Naive thymus-derived CD4-positive, alpha-beta T cell (primary cell): ENCODE data around the gene STUM. TPM values are rescaled to one million over a fixed set of nuclear protein-coding genes. Genes with fewer than 3 reads are reported as not detected.
"Not testable (repeated sequence)": the region's sequence is repeated elsewhere in the genome, so short reads cannot be mapped to it uniquely, and the experiment has no call there.

ENCODE experiments used
- ATAC-seq: fragments of 150-1000 bp; cut with Tn5 transposase; 2 replicates; pipeline ENCODE4 v1.10.0; 2021; ENCODE audit warnings: mild to moderate bottlenecking, moderate library complexity
- CTCF ChIA-PET: fragments of 350-600 bp; sonication (Branson Sonifier 250); formaldehyde crosslinking; loops from one replicate; lab custom pipeline; 2021; ENCODE audit warnings: antibody characterized with exemption; lab: Charles Lee
- POLR2A ChIA-PET: fragments of 350-600 bp; sonication (Branson Sonifier 250); formaldehyde crosslinking; loops from one replicate; lab custom pipeline; 2021; ENCODE audit warnings: antibody characterized with exemption, inconsistent platforms; lab: Charles Lee
- DNase-seq, 9 donors: peaks; one replicate each; pipeline versions ENCODE4 v3.0.0 to v3.0.0-alpha.2; 2020 to 2022; ENCODE audit warnings: mixed read lengths in 1 of 9
- H3K27ac ChIP-seq: one replicate; pipeline ENCODE4 v1.7.0; 2013; ENCODE audit warnings: mild to moderate bottlenecking, low read depth, low read length, moderate library complexity
- H3K27me3 ChIP-seq, 2 donors: one replicate each; pipeline ENCODE4 v1.7.0; 2013; ENCODE audit warnings: low read length in 2 of 2, mild to moderate bottlenecking in 2 of 2, moderate library complexity in 2 of 2; ENCODE audit not compliant: control insufficient read depth in 2 of 2, insufficient read depth in 2 of 2
- H3K36me3 ChIP-seq, 3 experiments: 1 replicate in 2 of 3; 2 replicates in 1 of 3; pipeline ENCODE4 v1.7.0; 2013; ENCODE audit warnings: low read length in 3 of 3, mild to moderate bottlenecking in 3 of 3, moderate library complexity in 1 of 3; ENCODE audit not compliant: insufficient read depth in 3 of 3, control insufficient read depth in 2 of 3
- H3K4me1 ChIP-seq, 2 donors: one replicate each; pipeline ENCODE4 v1.7.0; 2013; ENCODE audit warnings: low read length in 2 of 2, mild to moderate bottlenecking in 2 of 2, moderate library complexity in 1 of 2; ENCODE audit not compliant: control insufficient read depth in 2 of 2, insufficient read depth in 2 of 2
- H3K4me3 ChIP-seq: 2 replicates; pipeline ENCODE4 v1.7.0; 2013; ENCODE audit warnings: mild to moderate bottlenecking, low read length
- H3K9me3 ChIP-seq, 3 experiments: 1 replicate in 2 of 3; 2 replicates in 1 of 3; pipeline ENCODE4 v1.7.0; 2013; ENCODE audit warnings: low read length in 3 of 3; ENCODE audit not compliant: control insufficient read depth in 2 of 3
- H3K27ac Mint-ChIP-seq, 9 donors: one replicate each; pipeline ENCODE4 v1.8.0; 2020 to 2022; ENCODE audit warnings: mixed read lengths in 9 of 9, mild to moderate bottlenecking in 8 of 9, moderate library complexity in 5 of 9, inconsistent platforms in 2 of 9
- H3K27me3 Mint-ChIP-seq, 5 donors: one replicate each; pipeline ENCODE4 v1.8.0; 2021 to 2022; ENCODE audit warnings: mixed read lengths in 5 of 5, mild to moderate bottlenecking in 1 of 5
- H3K36me3 Mint-ChIP-seq, 5 donors: one replicate each; pipeline ENCODE4 v1.8.0; 2020 to 2022; ENCODE audit warnings: mixed read lengths in 5 of 5, mild to moderate bottlenecking in 3 of 5, inconsistent platforms in 1 of 5
- H3K4me1 Mint-ChIP-seq, 7 donors: one replicate each; pipeline ENCODE4 v1.8.0; 2020 to 2022; ENCODE audit warnings: mixed read lengths in 7 of 7, mild to moderate bottlenecking in 3 of 7, inconsistent platforms in 1 of 7
- H3K4me3 Mint-ChIP-seq, 10 donors: one replicate each; pipeline ENCODE4 v1.8.0; 2020 to 2022; ENCODE audit warnings: mild to moderate bottlenecking in 10 of 10, mixed read lengths in 10 of 10, moderate library complexity in 6 of 10, inconsistent platforms in 2 of 10
- H3K9me3 Mint-ChIP-seq, 11 donors: one replicate each; pipeline ENCODE4 v1.8.0; 2020 to 2022; ENCODE audit warnings: mixed read lengths in 11 of 11, mild to moderate bottlenecking in 4 of 11, inconsistent platforms in 1 of 11, moderate library complexity in 1 of 11
- intact Hi-C, 2 donors: fragments of 100-400 bp; cut with micrococcal nuclease; formaldehyde crosslinking; loops; one replicate each; pipeline ENCODE4 v1.15.1; 2023
- polyA plus RNA-seq, 2 donors: library from polyadenylated mRNA; unstranded; fragments of 300-500 nt; fragmentation: Illumina TruSeq; gene quantifications; one replicate each; pipeline ENCODE4 v1.2.3, GENCODE V29; 2021
- total RNA-seq, 6 experiments: library from RNA in 5 of 6; stranded (reverse) in 5 of 6; gene quantifications; 1 replicate in 5 of 6; 2 replicates in 1 of 6; pipeline ENCODE4 v1.2.3 and lab custom pipeline; 2021 to 2026

STUM gene
- total and polyA plus RNA-seq, 7 experiments from 2014 or later = not detected

- H3K9me3 Mint-ChIP-seq, H3K4me1 ChIP-seq, H3K9me3 ChIP-seq, H3K27me3 Mint-ChIP-seq, H3K27me3 ChIP-seq, H3K4me3 ChIP-seq, H3K36me3 Mint-ChIP-seq, DNase-seq, H3K36me3 ChIP-seq, H3K27ac ChIP-seq, H3K4me3 Mint-ChIP-seq, ATAC-seq, H3K4me1 Mint-ChIP-seq, intact Hi-C loops, CTCF ChIA-PET, POLR2A ChIA-PET: not testable (repeated sequence)
- H3K27ac Mint-ChIP-seq = peak overlapping the region in 1 of 9 donors; percentile 38
Observed at GRCh38 chr1:226611980-226612379, 63.4 kb downstream of the STUM start.

DNA sequence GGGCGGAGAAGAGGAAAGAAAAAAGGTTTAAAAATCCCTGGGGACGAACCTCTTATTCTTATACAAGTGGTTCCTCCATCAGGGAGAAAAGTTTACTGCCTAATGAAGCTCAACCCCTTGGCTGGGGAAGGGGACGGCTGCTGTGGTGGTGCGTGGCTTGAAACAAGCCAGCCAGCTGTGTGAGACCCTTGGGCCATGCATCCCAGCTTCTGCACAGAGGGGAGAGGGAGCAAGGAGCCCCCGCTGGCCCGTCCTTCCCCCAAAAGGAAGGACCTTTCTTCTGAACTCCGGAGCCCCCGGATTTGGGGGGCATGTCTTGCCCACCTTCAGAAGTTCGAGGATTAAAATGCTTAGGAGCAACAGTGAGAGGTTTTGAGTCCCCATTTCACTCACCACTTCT is 67.3 kb downstream of the STUM start:
- CTCF ChIA-PET = no interaction called here
- Mint-ChIP-seq H3K9me3 (no peaks in the 10 kb centered on the region), H3K4me3 (no peak overlapping the region), H3K27me3 (peaks cover 0 to 9% (median 0%) of the 10 kb centered on the region in 5 donors), H3K27ac (peak overlapping the region in 1 of 9 donors; percentile 60), H3K4me1 (no peaks in the 10 kb centered on the region), H3K36me3 (peaks cover 0 to 4% (median 0%) of the 10 kb centered on the region in 5 donors)
- no peaks in the 10 kb centered on the region for H3K36me3 ChIP-seq
- H3K27ac ChIP-seq = no peak overlapping the region
- no peaks in the 10 kb centered on the region for H3K4me1 ChIP-seq
- DNase-seq = no peak
- H3K4me3 ChIP-seq = no peak overlapping the region
- no peak for ATAC-seq
- intact Hi-C loops = no loop called here
- no peaks in the 10 kb centered on the region for H3K9me3 ChIP-seq
- no peaks in the 10 kb centered on the region for H3K27me3 ChIP-seq
- POLR2A ChIA-PET = no interaction called here

- ChIA-PET CTCF (no interaction called here), POLR2A (no interaction called here)
- Histone ChIP-seq H3K27ac (no peak overlapping the region), H3K4me1 (no peaks in the 10 kb centered on the region), H3K36me3 (no peaks in the 10 kb centered on the region), H3K4me3 (no peak overlapping the region), H3K9me3 (no peaks in the 10 kb centered on the region), H3K27me3 (no peaks in the 10 kb centered on the region)
- Mint-ChIP-seq H3K4me3 (no peak overlapping the region), H3K9me3 (peaks cover 0 to 2% (median 0%) of the 10 kb centered on the region in 11 donors), H3K27ac (no peak overlapping the region), H3K27me3 (peaks cover 0 to 14% (median 0%) of the 10 kb centered on the region in 5 donors), H3K36me3 (peaks cover 0 to 4% (median 0%) of the 10 kb centered on the region in 5 donors), H3K4me1 (no peaks in the 10 kb centered on the region)
- intact Hi-C loops = no loop called here
- ATAC-seq (no peak), DNase-seq (no peak)
Observed at GRCh38 chr1:226616636-226617035, 68.1 kb downstream of the STUM start.

DNA sequence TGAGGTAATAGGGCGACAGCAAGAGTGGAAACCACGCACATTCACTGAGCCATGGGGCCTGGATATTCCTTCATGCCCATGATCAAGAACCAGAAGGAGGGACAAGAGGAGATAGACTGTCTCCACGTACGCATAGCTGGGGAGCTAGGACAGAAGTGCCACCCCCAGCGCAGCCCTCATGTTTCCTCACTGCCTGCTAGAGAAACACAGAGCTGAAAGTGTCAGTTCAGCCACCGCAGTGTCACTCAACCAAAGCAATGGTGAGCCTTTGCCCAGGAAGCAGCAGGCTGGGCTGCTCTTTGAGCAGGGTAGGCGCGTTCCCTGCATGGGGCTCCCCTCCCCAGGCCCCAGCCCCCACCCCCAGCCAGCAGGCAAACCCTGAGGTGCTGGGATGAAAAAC is 68.5 kb downstream of the STUM start:
- Mint-ChIP-seq H3K9me3 (peaks cover 0 to 2% (median 0%) of the 10 kb centered on the region in 11 donors), H3K27ac (no peak overlapping the region), H3K4me3 (no peak overlapping the region), H3K27me3 (peaks cover 0 to 17% (median 0%) of the 10 kb centered on the region in 5 donors), H3K36me3 (peaks cover 0 to 4% (median 0%) of the 10 kb centered on the region in 5 donors), H3K4me1 (no peaks in the 10 kb centered on the region)
- CTCF ChIA-PET = no interaction called here
- Histone ChIP-seq H3K9me3 (no peaks in the 10 kb centered on the region), H3K27ac (no peak overlapping the region), H3K4me1 (no peaks in the 10 kb centered on the region), H3K36me3 (no peaks in the 10 kb centered on the region), H3K27me3 (no peaks in the 10 kb centered on the region), H3K4me3 (no peak overlapping the region)
- intact Hi-C loops = no loop called here
- no peak for ATAC-seq
- POLR2A ChIA-PET = no interaction called here
- DNase-seq = no peak

DNA sequence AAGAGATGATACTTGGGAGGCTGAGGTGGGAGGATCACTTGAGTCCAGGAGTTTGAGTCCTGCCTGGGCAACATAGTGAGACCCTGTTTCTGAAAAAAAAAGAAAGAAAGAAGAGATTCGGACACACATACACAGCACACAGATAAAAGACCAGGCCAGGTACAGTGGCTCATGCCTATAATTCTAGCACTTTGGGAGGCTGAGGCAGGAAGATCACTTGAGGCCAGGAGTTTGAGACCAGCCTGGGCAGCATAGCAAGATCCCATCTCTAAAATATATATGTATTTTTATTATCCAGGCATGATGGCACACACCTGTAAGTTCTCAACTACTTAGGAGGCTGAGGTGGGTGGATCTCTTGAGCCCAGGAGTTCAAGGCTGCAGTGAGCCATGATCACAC is 69.2 kb downstream of the STUM start:
- intact Hi-C loops, CTCF ChIA-PET, H3K36me3 ChIP-seq, H3K4me3 Mint-ChIP-seq, H3K9me3 Mint-ChIP-seq, H3K4me1 Mint-ChIP-seq, DNase-seq, H3K27ac ChIP-seq, POLR2A ChIA-PET, ATAC-seq, H3K4me1 ChIP-seq, H3K4me3 ChIP-seq, H3K36me3 Mint-ChIP-seq, H3K27me3 ChIP-seq, H3K9me3 ChIP-seq: not testable (repeated sequence)
- H3K27me3 Mint-ChIP-seq = peaks cover 0 to 20% (median 0%) of the 10 kb centered on the region in 5 donors
- peak overlapping the region in 1 of 9 donors; percentile 41 for H3K27ac Mint-ChIP-seq

DNA sequence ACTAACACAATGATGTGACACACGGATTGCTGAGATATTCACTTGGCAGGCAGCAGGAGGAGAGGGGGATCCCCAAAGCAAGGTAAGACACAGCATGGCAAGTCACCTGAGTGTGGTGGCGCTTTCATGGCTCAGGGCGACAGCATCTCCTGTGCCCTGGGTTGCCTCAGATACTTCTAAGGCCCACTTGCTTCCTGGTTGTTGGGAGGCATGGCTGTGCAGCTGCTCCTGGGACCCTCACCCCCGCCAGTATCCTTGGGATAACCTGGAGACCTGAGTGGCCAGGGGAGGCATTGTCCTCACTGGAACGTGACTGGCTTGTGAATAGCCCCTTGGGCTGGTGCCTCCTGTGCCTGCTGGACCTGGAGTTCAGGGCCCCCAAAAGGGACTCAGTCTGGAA is 69.8 kb downstream of the STUM start:
- Mint-ChIP-seq H3K4me3 (no peak overlapping the region), H3K27ac (peak overlapping the region in 1 of 9 donors; percentile 49), H3K9me3 (peaks cover 0 to 3% (median 0%) of the 10 kb centered on the region in 11 donors), H3K36me3 (peaks cover 0 to 4% (median 1%) of the 10 kb centered on the region in 5 donors), H3K27me3 (peaks cover 0 to 20% (median 0%) of the 10 kb centered on the region in 5 donors), H3K4me1 (no peaks in the 10 kb centered on the region)
- no peaks in the 10 kb centered on the region for H3K27me3 ChIP-seq
- no peak for DNase-seq
- intact Hi-C loops = no loop called here
- CTCF ChIA-PET = no interaction called here
- POLR2A ChIA-PET = no interaction called here
- ATAC-seq = peak; percentile 20
- H3K27ac ChIP-seq = no peak overlapping the region
- no peak overlapping the region for H3K4me3 ChIP-seq
- no peaks in the 10 kb centered on the region for H3K36me3 ChIP-seq
- no peaks in the 10 kb centered on the region for H3K9me3 ChIP-seq
- no peaks in the 10 kb centered on the region for H3K4me1 ChIP-seq

GRCh38 chr1:226619031-226619430 is 70.5 kb downstream of the STUM start:
- CTCF ChIA-PET = no interaction called here
- H3K4me3 ChIP-seq = no peak overlapping the region
- no peaks in the 10 kb centered on the region for H3K9me3 ChIP-seq
- H3K4me1 ChIP-seq = no peaks in the 10 kb centered on the region
- POLR2A ChIA-PET = no interaction called here
- Mint-ChIP-seq H3K4me3 (no peak overlapping the region), H3K27ac (no peak overlapping the region), H3K36me3 (peaks cover 0 to 4% (median 1%) of the 10 kb centered on the region in 5 donors), H3K27me3 (peaks cover 0 to 20% (median 0%) of the 10 kb centered on the region in 5 donors), H3K4me1 (no peaks in the 10 kb centered on the region), H3K9me3 (peaks cover 0 to 3% (median 0%) of the 10 kb centered on the region in 11 donors)
- intact Hi-C loops = no loop called here
- no peak overlapping the region for H3K27ac ChIP-seq
- H3K36me3 ChIP-seq = no peaks in the 10 kb centered on the region
- no peak for ATAC-seq
- H3K27me3 ChIP-seq = no peaks in the 10 kb centered on the region
- no peak for DNase-seq
